Urothelium cell line (cell line): ENCODE results near the gene ENPP3.
"Not testable (repeated sequence)": the region's sequence is repeated elsewhere in the genome, so short reads cannot be mapped to it uniquely, and the experiment has no call there.

ENCODE experiments used
- DNase-seq: peaks from one replicate; pipeline ENCODE4 v3.0.0; 2011; ENCODE audit warnings: low spot score, mixed read lengths
- FAIRE-seq: peaks from 2 replicates; lab custom pipeline; 2011; peaks lifted over from hg19 to GRCh38; lab: Jason Lieb, UNC

The ENPP3 gene

GRCh38 chr6:131682442-131682841 is 45.3 kb downstream of the ENPP3 start:
- no peak for FAIRE-seq
- DNase-seq: no peak

GRCh38 chr6:131683479-131683878 is 46.4 kb downstream of the ENPP3 start:
- FAIRE-seq (no peak), DNase-seq (no peak)

GRCh38 chr6:131685266-131685780 is 48.2 kb downstream of the ENPP3 start:
- FAIRE-seq: no peak
- no peak for DNase-seq

- DNase-seq: no peak
- no peak for FAIRE-seq
These were observed 49.9 kb downstream of the ENPP3 start for GRCh38 chr6:131687022-131687421.

DNA sequence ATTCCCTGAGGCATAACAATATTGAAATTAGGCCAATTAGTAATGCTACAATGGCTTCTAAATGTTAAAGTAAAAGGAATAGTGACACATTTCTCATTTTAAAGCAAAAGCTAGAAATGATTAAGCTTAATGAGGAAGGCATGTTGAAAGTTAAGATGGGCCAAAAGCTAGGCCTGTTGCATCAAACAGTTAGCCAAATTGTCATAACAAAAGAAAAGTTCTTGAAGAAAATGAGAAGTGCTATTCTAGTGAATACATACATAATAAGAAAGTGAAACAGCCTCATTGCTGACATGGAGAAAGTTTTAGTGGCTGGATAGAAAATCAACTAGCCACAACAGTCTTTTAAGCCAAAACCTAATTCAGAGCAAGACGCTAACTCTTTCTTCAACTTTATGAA is 51.2 kb downstream of the ENPP3 start:
- FAIRE-seq: no peak
- DNase-seq: no peak

DNA sequence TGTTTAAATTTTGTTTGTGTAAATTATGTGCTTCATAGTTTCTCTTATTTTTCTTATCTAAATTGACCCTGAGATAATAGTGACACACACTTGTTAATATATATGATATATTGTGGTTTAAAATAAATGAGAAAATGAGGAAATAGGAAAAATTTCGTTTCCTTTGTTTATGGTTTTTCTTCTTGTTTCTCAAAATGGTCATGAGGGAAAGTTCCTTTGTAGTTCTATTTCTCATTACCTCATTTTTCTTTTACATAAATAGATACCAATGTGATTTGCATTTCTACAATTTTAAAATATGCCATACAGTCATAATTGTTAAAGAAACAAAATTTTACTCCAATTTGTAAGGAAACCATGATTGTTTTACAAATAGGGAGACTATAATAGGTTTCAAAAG is 54.9 kb downstream of the ENPP3 start:
- FAIRE-seq (no peak), DNase-seq (no peak)

DNA sequence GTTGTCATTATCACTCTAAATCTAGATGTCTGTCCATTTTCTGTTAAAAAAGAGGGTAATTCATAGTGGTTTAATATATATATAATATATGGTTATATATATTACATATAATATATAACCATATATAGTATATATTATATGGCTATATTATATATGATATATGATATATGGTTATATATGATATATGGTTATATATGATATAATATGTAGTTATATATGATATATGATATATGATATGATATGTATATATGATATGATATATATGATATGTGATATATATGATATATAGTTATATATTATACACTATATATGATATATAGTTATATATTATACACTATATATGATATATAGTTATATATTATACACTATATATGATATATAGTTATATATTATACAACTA is 55.5 kb downstream of the ENPP3 start:
- DNase-seq (no peak), FAIRE-seq (no peak)

- no peak for FAIRE-seq
These were observed 56.3 kb downstream of the ENPP3 start for GRCh38 chr6:131693384-131693783.

DNA sequence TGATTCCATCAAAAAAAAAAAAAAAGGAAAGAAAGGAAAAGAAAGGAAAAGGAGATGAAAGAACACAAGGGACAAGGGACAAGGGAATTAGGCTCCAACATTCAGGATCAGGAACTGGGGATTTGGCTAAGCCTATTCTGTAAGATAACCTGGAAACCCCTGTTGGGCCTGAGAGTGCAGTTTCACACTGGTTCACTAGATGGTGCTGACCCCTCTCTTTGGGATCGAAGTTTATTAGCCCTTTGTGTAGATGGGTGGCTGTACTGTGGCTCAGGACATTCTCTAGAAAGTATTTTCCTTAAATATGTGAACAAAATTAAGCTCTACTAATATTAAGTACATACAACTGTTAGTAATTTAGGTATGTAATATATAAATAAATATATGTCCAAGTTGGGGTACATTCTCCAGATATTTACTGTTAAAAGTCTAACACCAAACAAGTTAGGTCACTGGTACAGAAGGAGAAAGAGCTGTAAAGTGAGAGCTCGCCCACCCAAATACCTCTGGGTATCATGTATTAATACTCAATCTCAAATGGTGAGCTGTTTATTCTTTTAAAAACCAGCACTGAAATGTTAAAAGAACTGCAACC is 57.8 kb downstream of the ENPP3 start:
- DNase-seq: peak; percentile 73
- FAIRE-seq: no peak

More at GRCh38 chr6:131693384-131693783, 56.3 kb downstream of the ENPP3 start:
- no peak for DNase-seq

- FAIRE-seq (no peak), DNase-seq (no peak)
These were observed 59.9 kb downstream of the ENPP3 start for GRCh38 chr6:131696956-131697355.

DNA sequence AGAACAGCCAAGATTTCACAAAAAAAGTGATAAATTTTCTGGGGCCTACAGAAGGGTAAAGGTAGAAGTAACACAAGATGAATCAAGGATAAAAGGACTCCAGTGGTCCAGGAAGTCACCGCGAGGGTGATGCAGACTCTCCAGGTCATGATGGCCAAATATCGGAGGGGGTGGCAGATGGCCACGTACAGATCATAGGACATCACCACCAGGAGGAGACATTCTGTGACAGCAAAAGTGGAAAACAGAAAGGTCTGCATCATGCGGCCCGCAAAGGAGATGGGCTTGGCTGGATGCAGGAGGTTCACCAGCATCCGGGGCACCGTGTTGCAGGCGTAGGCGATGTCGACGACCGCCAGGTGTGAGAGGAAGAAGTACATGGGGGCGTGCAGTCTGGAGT is 63.7 kb downstream of the ENPP3 start:
- not testable (repeated sequence) for DNase-seq, FAIRE-seq

DNA sequence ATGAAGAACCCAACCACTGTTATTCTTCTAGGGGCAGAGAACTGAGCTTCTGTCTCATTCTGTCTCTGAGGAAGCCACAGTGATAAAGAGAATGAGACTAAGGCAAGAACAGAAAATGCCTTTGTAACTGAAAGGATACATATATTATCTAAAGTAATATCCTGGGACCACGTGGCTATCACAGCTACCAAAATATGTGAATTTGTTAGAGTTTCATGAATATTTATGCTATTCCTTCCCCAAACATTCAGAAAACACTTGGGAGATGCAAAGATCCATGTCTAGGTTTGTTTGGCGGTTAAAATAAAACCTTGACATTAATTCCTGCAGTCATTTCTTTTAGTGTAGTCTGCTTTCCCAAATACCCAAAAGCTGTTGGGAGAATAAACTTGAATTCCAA is 66.8 kb downstream of the ENPP3 start:
- not testable (repeated sequence) for FAIRE-seq, DNase-seq

DNA sequence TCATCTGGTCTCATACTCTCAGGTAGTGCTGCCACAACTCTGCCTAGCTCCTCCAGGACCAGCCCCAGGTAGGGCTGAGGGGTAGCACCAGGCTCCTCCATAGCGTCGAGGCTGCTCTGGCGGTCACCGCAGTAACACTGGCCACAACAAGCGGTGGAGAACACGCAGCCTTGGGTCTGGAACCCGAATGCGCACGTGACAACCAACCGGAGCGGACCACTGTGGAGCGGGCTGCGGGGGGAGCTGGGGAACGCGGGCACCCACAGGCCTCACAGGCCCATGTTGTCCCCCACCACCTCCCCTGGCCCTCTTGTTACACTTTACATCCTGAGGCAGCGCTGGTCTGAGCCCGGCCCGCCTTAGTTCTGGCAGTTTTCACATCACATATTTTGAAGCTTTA is 73.8 kb downstream of the ENPP3 start, which contains the start of gene CTAGE9:
Gene CTAGE9, minus strand, starts transcription at position 101 of the 400 bp plus-strand sequence. Its CDS starts 0 bp downstream, at position 101.
- DNase-seq, FAIRE-seq: not testable (repeated sequence)

GRCh38 chr6:131715567-131715966 is 78.5 kb downstream of the ENPP3 start:
- not testable (repeated sequence) for DNase-seq, FAIRE-seq

DNA sequence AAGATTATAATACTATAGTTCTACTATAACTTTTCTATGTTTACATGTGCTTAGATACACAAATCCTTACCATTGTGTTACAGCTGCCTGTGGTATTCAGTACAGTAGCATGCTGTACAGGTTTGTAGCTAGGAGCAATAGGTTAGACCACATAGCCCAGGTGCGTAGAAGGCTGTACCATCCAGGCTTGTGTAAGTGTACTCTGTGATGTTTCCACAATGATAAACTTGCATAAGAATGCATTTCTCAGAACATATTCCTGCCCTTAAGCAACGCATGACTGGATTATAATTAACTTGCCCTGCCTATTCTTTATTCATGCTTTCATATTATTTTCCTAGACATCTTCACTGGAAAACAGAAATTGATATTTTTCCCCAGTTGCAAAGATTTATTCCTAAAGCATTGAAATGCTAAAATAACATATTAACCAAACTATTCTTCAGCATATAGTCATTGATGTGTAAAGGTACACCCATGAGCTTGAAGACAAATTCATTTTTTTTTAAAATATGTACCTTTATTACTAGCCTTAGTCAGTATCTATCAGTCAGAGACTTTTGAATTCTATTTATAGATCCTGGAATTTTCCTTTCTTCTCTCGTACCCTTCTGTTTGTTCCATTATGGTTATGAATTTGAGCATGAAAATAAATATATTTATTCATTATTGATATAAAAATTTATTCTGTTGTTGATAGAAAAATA is 80.9 kb downstream of the ENPP3 start:
- no peak for FAIRE-seq
- DNase-seq: no peak

DNA sequence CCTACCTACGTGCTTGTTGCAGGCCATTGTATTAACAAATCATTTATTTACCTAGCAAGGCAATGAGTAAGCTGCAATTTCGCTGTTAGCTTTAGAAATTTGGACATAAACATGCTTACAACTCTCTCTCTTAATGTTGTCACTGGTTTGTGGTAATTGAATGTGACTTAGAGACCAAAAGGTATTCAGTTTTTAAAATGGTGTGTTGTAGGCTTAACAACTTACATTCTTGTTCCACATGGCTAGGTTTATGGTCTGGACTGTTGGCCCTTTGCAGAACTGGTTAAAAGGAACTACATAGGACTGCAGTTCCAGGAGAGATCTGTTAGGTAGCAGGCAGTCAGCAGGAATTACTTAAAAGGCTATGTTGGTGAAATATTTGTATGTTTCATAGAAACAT is 84.1 kb downstream of the ENPP3 start:
- FAIRE-seq (peak; percentile 44), DNase-seq (no peak)

DNA sequence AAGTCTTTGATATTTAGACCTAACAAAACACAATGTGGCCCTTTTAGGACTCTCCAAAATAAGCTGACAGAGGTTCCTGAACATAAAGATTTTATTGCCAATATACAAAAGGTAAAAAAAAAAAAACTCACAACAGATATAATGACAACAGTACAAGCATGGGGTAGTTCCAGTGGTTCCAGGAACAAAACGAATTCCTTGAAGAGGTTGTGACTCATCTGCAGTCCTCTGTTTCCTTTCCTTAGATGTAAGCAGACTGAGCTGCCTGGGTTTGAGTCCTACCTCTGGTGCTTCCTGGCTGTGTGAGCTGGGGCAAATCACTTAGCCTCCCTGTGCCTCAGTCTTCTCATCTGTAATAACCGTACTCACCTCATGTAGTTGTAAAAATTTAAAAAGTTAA is 87.0 kb downstream of the ENPP3 start:
- FAIRE-seq (no peak), DNase-seq (no peak)

DNA sequence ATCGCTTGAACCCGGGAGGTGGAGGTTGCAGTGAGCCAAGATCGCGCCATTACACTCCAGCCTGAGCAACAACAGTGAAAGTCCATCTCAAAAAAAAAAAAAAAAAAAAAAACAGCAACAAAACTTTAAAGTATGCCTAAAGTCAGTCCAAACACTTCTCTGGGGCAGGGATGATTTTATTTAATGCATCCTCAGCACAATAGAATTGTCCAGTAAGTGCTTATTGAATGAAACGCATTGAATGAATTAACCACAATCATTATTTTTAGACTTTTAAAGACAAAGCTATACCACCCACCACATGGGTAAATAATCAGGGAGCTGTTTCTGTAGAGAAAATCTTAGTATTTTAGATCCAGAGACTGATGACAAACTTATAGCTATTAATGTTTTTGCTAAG is 90.4 kb downstream of the ENPP3 start:
- FAIRE-seq (no peak), DNase-seq (no peak)

DNA sequence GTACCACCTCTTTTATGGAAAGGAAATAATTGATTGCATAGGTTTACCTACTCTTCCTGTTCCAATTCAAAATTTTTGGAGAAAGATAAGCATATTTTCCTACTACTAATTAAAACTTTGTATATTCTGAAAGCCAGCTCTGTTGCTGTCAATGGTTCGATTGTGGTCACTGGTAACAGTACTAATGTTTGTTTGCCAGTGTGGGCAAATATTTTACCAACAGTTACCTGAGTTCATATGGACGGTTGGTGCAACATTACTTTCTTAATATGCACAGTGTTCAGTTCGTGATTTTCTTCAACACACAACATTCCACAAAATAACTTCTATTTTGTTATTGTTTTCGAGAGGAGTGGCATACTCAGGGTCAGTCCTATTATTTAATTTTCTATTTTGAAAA is 90.8 kb downstream of the ENPP3 start:
- DNase-seq (no peak), FAIRE-seq (no peak)

DNA sequence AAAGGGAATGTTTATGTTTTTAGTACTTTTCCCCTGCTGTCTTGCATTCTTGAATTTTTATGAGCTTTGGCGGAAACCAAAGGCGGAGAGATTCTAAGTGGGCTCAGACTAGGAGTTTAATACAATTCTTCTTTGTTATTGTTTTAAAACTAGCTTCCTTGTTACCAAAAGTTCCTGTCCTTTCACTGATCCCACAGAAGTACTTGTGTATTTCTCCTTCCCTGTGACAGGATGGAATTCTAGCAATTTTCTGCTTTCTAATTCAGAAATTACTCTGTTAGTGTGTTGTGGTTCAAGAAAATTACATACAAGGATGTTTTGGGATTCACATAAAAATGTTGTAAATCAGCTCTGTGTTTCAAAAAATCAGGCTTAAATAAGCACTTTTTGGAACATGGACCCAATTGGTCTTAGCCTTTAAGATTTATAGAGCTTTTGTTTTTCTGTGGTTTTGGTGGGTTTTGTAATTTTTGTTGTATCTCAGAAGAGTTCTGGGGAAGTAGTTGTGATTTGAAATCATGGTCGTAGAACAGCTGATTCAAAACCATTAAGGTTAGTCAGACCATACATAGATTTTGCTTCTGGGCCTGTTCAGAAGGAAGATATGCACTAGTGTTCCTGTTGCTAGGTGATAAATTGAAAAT is 91.3 kb downstream of the ENPP3 start:
- FAIRE-seq (no peak), DNase-seq (no peak)

GRCh38 chr6:131729550-131729949 is 92.4 kb downstream of the ENPP3 start:
- DNase-seq (no peak), FAIRE-seq (no peak)

DNA sequence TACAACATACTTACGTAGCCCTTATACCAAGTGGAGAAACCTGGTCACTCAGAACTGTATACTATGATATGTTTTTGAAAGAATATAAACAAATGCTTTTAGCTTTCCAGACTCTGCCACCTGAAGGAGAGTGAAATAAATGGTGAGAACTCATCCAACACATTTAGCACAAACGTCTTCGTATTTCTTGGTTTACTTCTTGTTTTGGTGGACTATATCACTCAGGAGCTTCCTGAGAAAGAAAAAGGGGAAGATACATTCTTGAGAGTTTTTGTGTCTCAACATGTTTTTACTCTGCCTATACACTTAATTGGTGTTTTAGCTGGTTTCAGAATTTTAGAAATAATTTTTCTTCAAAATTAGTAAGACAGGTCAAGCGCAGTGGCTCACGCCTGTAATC is 93.2 kb downstream of the ENPP3 start:
- no peak for DNase-seq
- no peak for FAIRE-seq
